AG04449 (cell line): ENCODE measurements around the gene PPFIA1.
A peak's percentile ranks its signal among the peaks of the same experiment; 100 is the strongest.

Experiments used
- CTCF ChIA-PET: fragments of 350-600 bp; formaldehyde crosslinking; extraction: SDS; loops from one replicate; lab custom pipeline; 2021; ENCODE audit warnings: antibody characterized with exemption; lab: Yijun Ruan, JAX
- POLR2A ChIA-PET: fragments of 400-600, 350-600 bp; formaldehyde crosslinking; extraction: SDS; loops from one replicate; lab custom pipeline; 2020; ENCODE audit warnings: antibody characterized with exemption, inconsistent platforms; lab: Yijun Ruan, JAX
- DNase-seq: peaks from one replicate; pipeline ENCODE4 v3.0.0-alpha.2; 2010; ENCODE audit warnings: low read depth, low spot score
- H3K4me3 ChIP-seq: 2 replicates; pipeline ENCODE4 v1.5.1; 2011; ENCODE audit warnings: low read depth, mild to moderate bottlenecking, control low read depth, low read length
- TF ChIP-seq, protein P1 (sequence below): IDR thresholded peaks from one replicate; pipeline ENCODE4 v1.5.1; 2011; ENCODE audit warnings: mild to moderate bottlenecking, moderate library complexity, low read length, control low read depth, inconsistent platforms; ENCODE audit not compliant: insufficient read depth; ENCODE audit errors: missing control alignments

The PPFIA1 gene

DNA sequence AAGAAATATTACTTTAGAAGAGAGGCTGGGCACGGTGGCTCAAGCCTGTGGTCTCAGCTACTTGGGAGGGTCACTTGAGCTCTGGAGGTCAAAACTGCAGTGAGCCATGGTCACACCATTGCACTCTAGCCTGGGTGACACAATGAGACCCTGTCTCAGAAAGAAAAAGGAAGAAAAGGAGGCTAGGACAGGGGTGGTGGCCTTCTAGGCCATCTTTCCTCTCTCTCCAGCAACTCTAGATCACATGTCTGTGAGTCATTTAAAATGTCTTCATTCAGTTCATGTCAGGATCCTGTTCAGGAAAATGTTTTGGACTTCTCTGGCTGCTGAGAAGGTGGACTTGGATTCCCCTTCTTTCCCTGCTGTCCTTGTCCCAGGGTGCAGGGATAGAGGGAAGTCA is 53.3 kb downstream of the PPFIA1 start:
- DNase-seq: no peak
- CTCF ChIA-PET: no interaction called here
- TF ChIP-seq, protein P1, sequence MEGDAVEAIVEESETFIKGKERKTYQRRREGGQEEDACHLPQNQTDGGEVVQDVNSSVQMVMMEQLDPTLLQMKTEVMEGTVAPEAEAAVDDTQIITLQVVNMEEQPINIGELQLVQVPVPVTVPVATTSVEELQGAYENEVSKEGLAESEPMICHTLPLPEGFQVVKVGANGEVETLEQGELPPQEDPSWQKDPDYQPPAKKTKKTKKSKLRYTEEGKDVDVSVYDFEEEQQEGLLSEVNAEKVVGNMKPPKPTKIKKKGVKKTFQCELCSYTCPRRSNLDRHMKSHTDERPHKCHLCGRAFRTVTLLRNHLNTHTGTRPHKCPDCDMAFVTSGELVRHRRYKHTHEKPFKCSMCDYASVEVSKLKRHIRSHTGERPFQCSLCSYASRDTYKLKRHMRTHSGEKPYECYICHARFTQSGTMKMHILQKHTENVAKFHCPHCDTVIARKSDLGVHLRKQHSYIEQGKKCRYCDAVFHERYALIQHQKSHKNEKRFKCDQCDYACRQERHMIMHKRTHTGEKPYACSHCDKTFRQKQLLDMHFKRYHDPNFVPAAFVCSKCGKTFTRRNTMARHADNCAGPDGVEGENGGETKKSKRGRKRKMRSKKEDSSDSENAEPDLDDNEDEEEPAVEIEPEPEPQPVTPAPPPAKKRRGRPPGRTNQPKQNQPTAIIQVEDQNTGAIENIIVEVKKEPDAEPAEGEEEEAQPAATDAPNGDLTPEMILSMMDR: no peak
- POLR2A ChIA-PET: interaction anchor here (0.6 kb wide), 1 partner anchor 1124 kb away, joined by 3 read pairs; no protein-coding TSS in a partner anchor
- H3K4me3 ChIP-seq: no peak overlapping the region

DNA sequence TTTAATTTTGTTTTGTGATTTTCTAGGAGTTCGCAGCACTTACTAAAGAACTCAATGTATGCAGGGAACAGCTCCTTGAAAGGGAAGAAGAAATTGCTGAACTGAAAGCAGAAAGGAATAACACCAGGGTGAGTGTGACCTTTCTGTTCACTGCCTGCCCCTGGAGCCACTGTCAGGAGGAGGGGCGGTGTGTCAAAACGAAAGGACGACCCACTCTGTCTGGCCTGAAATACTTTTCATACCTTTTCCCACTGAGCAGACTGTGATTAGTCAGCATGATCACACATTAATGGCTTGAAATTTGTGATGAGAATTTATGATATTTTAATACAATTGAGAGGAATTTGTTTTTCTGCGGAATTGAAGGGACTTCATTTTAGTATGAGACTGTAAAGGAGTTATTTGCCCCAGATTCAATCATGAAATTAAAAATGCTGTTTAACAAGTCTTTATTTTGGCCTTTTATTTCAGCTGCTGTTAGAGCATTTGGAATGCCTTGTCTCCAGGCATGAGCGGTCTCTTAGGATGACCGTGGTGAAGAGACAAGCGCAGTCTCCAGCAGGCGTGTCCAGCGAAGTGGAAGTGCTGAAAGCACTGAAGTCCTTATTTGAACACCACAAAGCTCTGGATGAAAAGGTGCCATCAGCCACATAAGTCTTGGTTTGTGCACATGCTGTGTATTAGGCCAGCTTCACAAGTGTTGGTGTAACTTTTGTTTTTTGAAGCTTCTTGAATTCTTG is 54.1 kb downstream of the PPFIA1 start:
- ChIA-PET CTCF (interaction anchor here (0.8 kb wide), 1 partner anchor 10 kb away, joined by 4 read pairs; no protein-coding TSS in a partner anchor), POLR2A (no interaction called here)
- no peak overlapping the region for H3K4me3 ChIP-seq
- TF ChIP-seq, protein P1: no peak
- no peak for DNase-seq

DNA sequence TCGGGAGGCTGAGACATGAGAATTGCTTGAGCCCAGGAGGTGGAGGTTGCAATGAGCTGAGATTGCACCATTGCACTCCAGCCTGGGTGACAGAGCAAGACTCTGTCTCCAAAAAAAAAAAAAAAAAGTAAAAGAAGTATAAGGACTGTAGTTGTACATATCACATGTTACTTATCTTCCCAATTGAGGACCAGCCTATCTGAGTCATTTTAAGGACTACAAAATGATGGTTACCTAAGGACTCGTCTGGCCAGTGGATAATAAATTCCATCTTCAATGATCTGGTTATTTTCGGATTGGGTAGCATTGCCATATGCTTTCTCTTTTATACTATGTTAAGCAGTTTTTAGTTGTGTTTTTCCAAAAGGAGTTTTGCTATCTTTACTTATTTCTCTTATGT is 55.3 kb downstream of the PPFIA1 start:
- TF ChIP-seq, protein P1: no peak
- H3K4me3 ChIP-seq: no peak overlapping the region
- CTCF ChIA-PET: interaction anchor here (0.9 kb wide), 1 partner anchor 27 kb away, joined by 4 read pairs; no protein-coding TSS in a partner anchor
- POLR2A ChIA-PET: no interaction called here
- DNase-seq: no peak

DNA sequence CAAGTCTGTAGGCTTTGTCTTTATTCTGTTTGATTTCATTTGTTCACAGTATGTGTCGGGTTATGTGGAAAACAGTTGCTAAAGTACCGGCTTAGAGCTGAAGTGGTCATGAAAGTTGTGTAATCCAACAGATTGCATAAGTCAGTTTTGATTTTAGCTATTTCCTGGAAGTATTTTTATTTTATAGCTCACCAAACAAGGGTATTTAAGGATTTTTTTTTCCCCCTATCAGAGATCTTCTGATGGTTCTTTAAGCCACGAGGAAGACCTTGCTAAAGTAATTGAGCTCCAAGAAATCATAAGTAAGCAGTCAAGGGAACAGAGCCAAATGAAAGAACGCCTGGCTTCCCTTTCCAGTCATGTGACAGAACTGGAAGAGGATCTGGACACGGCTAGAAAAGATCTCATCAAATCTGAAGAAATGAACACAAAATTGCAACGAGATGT is 55.9 kb downstream of the PPFIA1 start:
- POLR2A ChIA-PET: interaction anchor here (0.6 kb wide), 1 partner anchor 89 kb away, joined by 3 read pairs; no protein-coding TSS in a partner anchor
- CTCF ChIA-PET: interaction anchor here (0.7 to 0.9 kb wide), 2 partner anchors 28 to 122 kb away, joined by 3 to 4 read pairs; no protein-coding TSS in a partner anchor
- H3K4me3 ChIP-seq: no peak overlapping the region
- TF ChIP-seq, protein P1: no peak
- DNase-seq: peak; percentile 23

DNA sequence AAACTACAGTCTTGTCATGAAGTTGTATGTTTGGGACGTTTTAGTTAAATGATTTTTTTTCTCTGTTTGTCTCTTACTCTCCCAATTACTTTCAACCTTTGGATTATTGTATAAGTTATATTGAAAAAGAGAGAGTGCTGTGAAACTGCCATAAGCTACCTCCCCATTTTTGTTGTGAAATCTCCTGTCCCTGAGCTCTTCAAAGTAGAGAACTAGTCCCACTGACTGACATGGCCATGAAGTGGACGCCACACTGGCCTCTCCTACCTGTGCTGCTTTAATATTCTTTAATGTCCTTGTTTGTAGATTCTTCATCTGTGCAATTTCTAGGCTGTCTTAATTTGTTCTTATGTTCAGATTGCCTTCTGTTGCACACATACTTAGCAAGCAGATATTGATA is 56.3 kb downstream of the PPFIA1 start:
- no peak overlapping the region for H3K4me3 ChIP-seq
- no peak for DNase-seq
- CTCF ChIA-PET: interaction anchor here (0.7 to 0.9 kb wide), 2 partner anchors 28 to 122 kb away, joined by 3 to 4 read pairs; no protein-coding TSS in a partner anchor
- TF ChIP-seq, protein P1: no peak
- POLR2A ChIA-PET: interaction anchor here (0.6 kb wide), 1 partner anchor 88 kb away, joined by 3 read pairs; no protein-coding TSS in a partner anchor

DNA sequence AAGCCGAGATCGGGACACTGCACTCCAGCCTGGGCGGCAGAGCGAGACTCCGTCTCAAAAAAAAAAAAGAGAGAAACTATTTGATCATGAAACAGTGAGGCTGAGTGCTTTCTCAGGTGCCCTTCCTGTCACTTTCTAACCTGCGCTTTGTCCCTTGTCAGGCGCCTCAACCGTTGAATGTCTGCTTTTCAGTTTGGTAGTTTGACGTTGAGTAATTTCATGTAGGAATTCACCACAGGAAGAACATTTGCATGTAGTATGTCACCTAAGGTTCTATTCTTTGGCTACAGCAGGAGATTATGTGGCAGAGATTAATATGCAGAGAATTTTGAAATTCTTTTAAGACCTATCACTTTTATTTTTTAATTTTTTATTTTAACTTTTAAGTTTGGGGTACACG is 57.2 kb downstream of the PPFIA1 start:
- CTCF ChIA-PET: no interaction called here

More for the DNA sequence above, 57.2 kb downstream of the PPFIA1 start:
- TF ChIP-seq, protein P1: no peak
- no peak for DNase-seq
- H3K4me3 ChIP-seq: no peak overlapping the region
- POLR2A ChIA-PET: no interaction called here
